H9 (cell line): Measurements from ENCODE around the gene FRMD4B. TPM values are rescaled to one million over a fixed set of nuclear protein-coding genes. Genes with fewer than 3 reads are reported as not detected.

Source experiments
- DNase-seq: peaks from one replicate; pipeline ENCODE4 v3.0.0-alpha.2; 2017
- H2AFZ ChIP-seq: one replicate; pipeline ENCODE4 v1.6.1; 2013; ENCODE audit warnings: mild to moderate bottlenecking, low read length, control low read depth, moderate library complexity
- H2AK5ac ChIP-seq: 2 replicates; pipeline ENCODE4 v1.6.1; 2013; ENCODE audit warnings: low read length, control low read depth, mixed read lengths; ENCODE audit not compliant: insufficient read length
- H2BK120ac ChIP-seq: one replicate; pipeline ENCODE4 v1.6.1; 2013; ENCODE audit warnings: low read depth, mild to moderate bottlenecking, low read length, control low read depth, inconsistent platforms; ENCODE audit not compliant: poor library complexity, severe bottlenecking
- H2BK12ac ChIP-seq: 2 replicates; pipeline ENCODE4 v1.6.1; 2013; ENCODE audit warnings: low read length, control low read depth, mixed read lengths, low read depth; ENCODE audit not compliant: insufficient read length
- H2BK15ac ChIP-seq: 2 replicates; pipeline ENCODE4 v1.6.1; 2013; ENCODE audit warnings: low read depth, low read length, control low read depth
- H2BK20ac ChIP-seq: one replicate; pipeline ENCODE4 v1.6.1; 2013; ENCODE audit warnings: low read depth, mild to moderate bottlenecking, low read length, control low read depth, inconsistent platforms; ENCODE audit not compliant: poor library complexity, severe bottlenecking
- H2BK5ac ChIP-seq: 2 replicates; pipeline ENCODE4 v1.6.1; 2013; ENCODE audit warnings: low read length, control low read depth, mixed read lengths; ENCODE audit not compliant: insufficient read length
- H3K14ac ChIP-seq: 2 replicates; pipeline ENCODE4 v1.6.1; 2013; ENCODE audit warnings: low read length, control low read depth; ENCODE audit not compliant: insufficient read depth
- H3K18ac ChIP-seq: 2 replicates; pipeline ENCODE4 v1.6.1; 2013; ENCODE audit warnings: low read depth, mild to moderate bottlenecking, mixed read lengths, low read length, control low read depth; ENCODE audit not compliant: insufficient read length
- H3K23ac ChIP-seq: 2 replicates; pipeline ENCODE4 v1.6.1; 2013; ENCODE audit warnings: low read length, control low read depth, mixed read lengths, low read depth; ENCODE audit not compliant: insufficient read length
- H3K23me2 ChIP-seq: 2 replicates; pipeline ENCODE4 v1.6.1; 2013; ENCODE audit warnings: low read depth, mild to moderate bottlenecking, mixed read lengths, low read length, control low read depth; ENCODE audit not compliant: insufficient read length, poor library complexity, severe bottlenecking
- H3K27ac ChIP-seq: 2 replicates; pipeline ENCODE4 v1.5.1; 2013; ENCODE audit warnings: low read length, control low read depth, mixed read lengths, low read depth; ENCODE audit not compliant: insufficient read length
- H3K27me3 ChIP-seq: 2 replicates; pipeline ENCODE4 v1.6.1; 2013; ENCODE audit warnings: low read length, control low read depth, inconsistent platforms; ENCODE audit not compliant: insufficient read depth
- H3K4ac ChIP-seq: 2 replicates; pipeline ENCODE4 v1.6.1; 2013; ENCODE audit warnings: low read depth, mild to moderate bottlenecking, control low read depth, inconsistent platforms, low read length, moderate library complexity
- H3K4me1 ChIP-seq: 2 replicates; pipeline ENCODE4 v1.6.1; 2013; ENCODE audit warnings: low read length, control low read depth, inconsistent platforms; ENCODE audit not compliant: insufficient read depth
- H3K4me2 ChIP-seq: 2 replicates; pipeline ENCODE4 v1.6.1; 2013; ENCODE audit warnings: low read length, control low read depth, mixed read lengths; ENCODE audit not compliant: insufficient read length, insufficient read depth
- H3K56ac ChIP-seq: 2 replicates; pipeline ENCODE4 v1.6.1; 2013; ENCODE audit warnings: low read depth, mild to moderate bottlenecking, mixed read lengths, low read length, control low read depth; ENCODE audit not compliant: insufficient read length
- H3K79me1 ChIP-seq: 2 replicates; pipeline ENCODE4 v1.6.1; 2013; ENCODE audit warnings: low read depth, mild to moderate bottlenecking, moderate library complexity, low read length, control low read depth, inconsistent platforms; ENCODE audit not compliant: insufficient read depth, poor library complexity, severe bottlenecking
- H3K79me2 ChIP-seq: 2 replicates; pipeline ENCODE4 v1.6.1; 2013; ENCODE audit warnings: low read length, control low read depth, inconsistent platforms; ENCODE audit not compliant: insufficient read depth
- H3K9ac ChIP-seq: 2 replicates; pipeline ENCODE4 v1.6.1; 2013; ENCODE audit warnings: low read length, control low read depth, mixed read lengths; ENCODE audit not compliant: insufficient read length; ENCODE audit errors: extremely low read depth
- H3K9me3 ChIP-seq: one replicate; pipeline ENCODE4 v1.6.1; 2013; ENCODE audit warnings: low read depth, low read length, inconsistent platforms; ENCODE audit not compliant: control insufficient read depth
- H3T11ph ChIP-seq: one replicate; pipeline ENCODE4 v1.6.1; 2013; ENCODE audit warnings: mild to moderate bottlenecking, low read length, control low read depth, inconsistent platforms
- H4K20me1 ChIP-seq: one replicate; pipeline ENCODE4 v1.6.1; 2013; ENCODE audit not compliant: control insufficient read depth, insufficient read length, insufficient read depth
- H4K5ac ChIP-seq: 2 replicates; pipeline ENCODE4 v1.6.1; 2013; ENCODE audit warnings: low read depth, mild to moderate bottlenecking, mixed read lengths, low read length, control low read depth; ENCODE audit not compliant: insufficient read length
- H4K8ac ChIP-seq: replicated peaks from 2 replicates; pipeline ENCODE4 v1.6.1; 2013; ENCODE audit warnings: low read length, control low read depth, mixed read lengths, low read depth; ENCODE audit not compliant: insufficient read length
- H4K91ac ChIP-seq: 2 replicates; pipeline ENCODE4 v1.6.1; 2013; ENCODE audit warnings: low read depth, mild to moderate bottlenecking, moderate library complexity, mixed read lengths, low read length, control low read depth; ENCODE audit not compliant: insufficient read length
- H3K27ac Mint-ChIP-seq, 3 experiments: 2 replicates in 2 of 3; 3 replicates in 1 of 3; pipeline ENCODE4 v1.8.0; 2020 to 2021; ENCODE audit warnings: mixed read lengths in 3 of 3, mild to moderate bottlenecking in 1 of 3, moderate library complexity in 1 of 3
- H3K27me3 Mint-ChIP-seq: 2 replicates; pipeline ENCODE4 v1.8.0; 2021; ENCODE audit warnings: low read depth, mild to moderate bottlenecking, moderate library complexity, mixed read lengths
- H3K36me3 Mint-ChIP-seq, 3 experiments: 2 replicates in 2 of 3; 3 replicates in 1 of 3; pipeline ENCODE4 v1.8.0; 2020 to 2021; ENCODE audit warnings: low read depth in 3 of 3, mixed read lengths in 3 of 3; ENCODE audit not compliant: insufficient read depth in 1 of 3
- H3K4me1 Mint-ChIP-seq, 2 experiments: 2 replicates each; pipeline ENCODE4 v1.8.0; 2020; ENCODE audit warnings: mixed read lengths in 2 of 2
- H3K4me3 Mint-ChIP-seq, 2 experiments: 2 replicates in 1 of 2; 3 replicates in 1 of 2; pipeline ENCODE4 v1.8.0; 2020 to 2021; ENCODE audit warnings: mild to moderate bottlenecking in 2 of 2, mixed read lengths in 2 of 2, moderate library complexity in 1 of 2
- H3K9me3 Mint-ChIP-seq, 2 experiments: 2 replicates in 1 of 2; 3 replicates in 1 of 2; pipeline ENCODE4 v1.8.0; 2020; ENCODE audit warnings: mild to moderate bottlenecking in 2 of 2, mixed read lengths in 2 of 2, moderate library complexity in 1 of 2
- WGBS: extraction: QIAGEN DNeasy Blood & Tissue Kit; methylation state at CpG from one replicate; pipeline ENCODE4 v1.1.7; 2013; ENCODE audit warnings: missing lambda C conversion rate, low lambda C conversion rate, mixed read lengths; ENCODE audit not compliant: insufficient read length; ENCODE audit errors: extremely low coverage; 5-methylcytosine and 5-hydroxymethylcytosine counted together
- total RNA-seq: library from RNA; stranded (reverse); gene quantifications from 2 replicates; pipeline ENCODE4 v1.2.1, GENCODE V29; 2021
- TF ChIP-seq, protein P1 (sequence below): fragments of 200-600 bp; sonication (generic); conservative IDR thresholded peaks from 3 replicates; pipeline ENCODE4 v1.8.0; 2021; ENCODE audit warnings: antibody characterized with exemption, mild to moderate bottlenecking

The FRMD4B gene
- total RNA-seq, 1 experiment from 2014 or later = 3.4 TPM

DNA sequence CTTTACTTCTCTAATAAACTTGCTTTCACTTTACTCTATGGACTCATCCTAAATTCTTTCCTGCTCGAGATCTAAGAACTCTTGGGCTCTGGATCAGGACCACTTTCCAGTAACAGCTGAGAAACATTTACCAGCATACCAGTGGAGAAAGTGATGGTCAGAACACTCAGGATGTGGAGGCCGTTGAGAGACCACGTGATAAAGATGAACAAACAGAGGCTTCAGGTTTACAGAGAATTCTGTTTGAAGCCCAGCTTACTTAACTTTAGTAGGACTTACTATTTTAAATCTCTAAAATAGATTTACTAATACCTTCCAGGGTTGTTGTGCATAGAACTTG lies 57.0 kb downstream of the FRMD4B start:
- Histone ChIP-seq H2AFZ (no peak overlapping the region), H3K18ac (no peak overlapping the region), H2BK20ac (no peak overlapping the region), H4K8ac (no peak overlapping the region), H4K91ac (no peak overlapping the region), H2AK5ac (no peak overlapping the region), H3K23me2 (no peaks in the 10 kb centered on the region), H3K4me2 (no peak overlapping the region), H3K79me2 (no peaks in the 10 kb centered on the region), H2BK15ac (no peak overlapping the region), H3K56ac (no peak overlapping the region), H3K23ac (no peak overlapping the region), H3K79me1 (no peaks in the 10 kb centered on the region), H3K4me1 (no peaks in the 10 kb centered on the region), H4K5ac (no peak overlapping the region), H2BK12ac (no peak overlapping the region), H2BK5ac (no peak overlapping the region), H3K9ac (no peak overlapping the region), H3T11ph (no peak overlapping the region), H3K27ac (no peak overlapping the region), H4K20me1 (no peaks in the 10 kb centered on the region), H3K9me3 (no peaks in the 10 kb centered on the region), H2BK120ac (no peak overlapping the region), H3K27me3 (no peaks in the 10 kb centered on the region), H3K14ac (no peak overlapping the region), H3K4ac (no peak overlapping the region)
- TF ChIP-seq, protein P1, sequence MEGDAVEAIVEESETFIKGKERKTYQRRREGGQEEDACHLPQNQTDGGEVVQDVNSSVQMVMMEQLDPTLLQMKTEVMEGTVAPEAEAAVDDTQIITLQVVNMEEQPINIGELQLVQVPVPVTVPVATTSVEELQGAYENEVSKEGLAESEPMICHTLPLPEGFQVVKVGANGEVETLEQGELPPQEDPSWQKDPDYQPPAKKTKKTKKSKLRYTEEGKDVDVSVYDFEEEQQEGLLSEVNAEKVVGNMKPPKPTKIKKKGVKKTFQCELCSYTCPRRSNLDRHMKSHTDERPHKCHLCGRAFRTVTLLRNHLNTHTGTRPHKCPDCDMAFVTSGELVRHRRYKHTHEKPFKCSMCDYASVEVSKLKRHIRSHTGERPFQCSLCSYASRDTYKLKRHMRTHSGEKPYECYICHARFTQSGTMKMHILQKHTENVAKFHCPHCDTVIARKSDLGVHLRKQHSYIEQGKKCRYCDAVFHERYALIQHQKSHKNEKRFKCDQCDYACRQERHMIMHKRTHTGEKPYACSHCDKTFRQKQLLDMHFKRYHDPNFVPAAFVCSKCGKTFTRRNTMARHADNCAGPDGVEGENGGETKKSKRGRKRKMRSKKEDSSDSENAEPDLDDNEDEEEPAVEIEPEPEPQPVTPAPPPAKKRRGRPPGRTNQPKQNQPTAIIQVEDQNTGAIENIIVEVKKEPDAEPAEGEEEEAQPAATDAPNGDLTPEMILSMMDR = no peak
- no peaks in the 10 kb centered on the region for H3K27me3 Mint-ChIP-seq
- H3K27ac Mint-ChIP-seq = no peak overlapping the region
- H3K36me3 Mint-ChIP-seq = no peaks in the 10 kb centered on the region
- WGBS = no CpG with 5 or more reads among the region's 3 CpGs
- peaks cover 0 to 6% of the 10 kb centered on the region in 2 experiments; a peak in 2 of 4 replicates for H3K4me1 Mint-ChIP-seq
- H3K4me3 Mint-ChIP-seq = no peak overlapping the region
- no peak for DNase-seq
- H3K9me3 Mint-ChIP-seq = no peaks in the 10 kb centered on the region
